Left hindlimb (tissue), 1 donor: Measurements from ENCODE around the gene ADAMTSL4.
"Not testable (repeated sequence)": the region's sequence is repeated elsewhere in the genome, so short reads cannot be mapped to it uniquely, and the experiment has no call there.

Source experiments
- DNase-seq: peaks from one replicate; pipeline ENCODE4 v3.0.0-alpha.2; 2018

The ADAMTSL4 gene

GRCh38 chr1:150596095-150596892, 47.1 kb downstream of the ADAMTSL4 start:
- DNase-seq, result no peak

GRCh38 chr1:150596976-150597375, 47.8 kb downstream of the ADAMTSL4 start:
- no peak for DNase-seq

GRCh38 chr1:150598346-150598745, 49.1 kb downstream of the ADAMTSL4 start:
- not testable (repeated sequence) for DNase-seq

GRCh38 chr1:150601540-150601939, 52.3 kb downstream of the ADAMTSL4 start:
- DNase-seq, result no peak

GRCh38 chr1:150602372-150602771, 53.2 kb downstream of the ADAMTSL4 start:
- not testable (repeated sequence) for DNase-seq

- no peak for DNase-seq
Observed at GRCh38 chr1:150603711-150604110, 54.5 kb downstream of the ADAMTSL4 start.

- DNase-seq, result no peak
Observed at GRCh38 chr1:150604226-150604588, 55.0 kb downstream of the ADAMTSL4 start.

GRCh38 chr1:150605451-150605731, 56.2 kb downstream of the ADAMTSL4 start:
- not testable (repeated sequence) for DNase-seq

- no peak for DNase-seq
Observed at GRCh38 chr1:150606463-150607142, 57.4 kb downstream of the ADAMTSL4 start.

- DNase-seq, result no peak
Observed at GRCh38 chr1:150609732-150610131, 60.5 kb downstream of the ADAMTSL4 start.
